Vagina (tissue), 2 donors: ENCODE measurements around the gene ANXA6. TPM values are rescaled to one million over a fixed set of nuclear protein-coding genes. Genes with fewer than 3 reads are reported as not detected.

Experiments
- DNase-seq, 2 donors: peaks; one replicate each; pipeline ENCODE4 v3.0.0-alpha.2; 2017; ENCODE audit errors: extremely low spot score in 2 of 2
- H3K27ac ChIP-seq: fragments of 200-600 bp; sonication (generic); one replicate; pipeline ENCODE4 v1.5.1; 2019
- H3K27me3 ChIP-seq: fragments of 200-600 bp; sonication (generic); one replicate; pipeline ENCODE4 v1.5.1; 2019
- H3K36me3 ChIP-seq, 2 donors: fragments of 200-600 bp; sonication (generic); one replicate each; pipeline ENCODE4 v1.5.1; 2017 to 2019
- H3K4me1 ChIP-seq: fragments of 200-600 bp; sonication (generic); one replicate; pipeline ENCODE4 v1.5.1; 2019
- H3K4me3 ChIP-seq, 2 donors: fragments of 200-600 bp; sonication (generic); 1 replicate in 1 of 2; 2 replicates in 1 of 2; pipeline ENCODE4 v1.5.1; 2016 to 2019
- H3K9me3 ChIP-seq: fragments of 200-600 bp; sonication (generic); one replicate; pipeline ENCODE4 v1.5.1; 2019
- POLR2A ChIP-seq, 2 donors: fragments of 450-650 bp; IDR thresholded peaks; one replicate each; pipeline ENCODE4 v1.6.1; 2017; ENCODE audit warnings: antibody characterized with exemption in 2 of 2, mild to moderate bottlenecking in 2 of 2, moderate library complexity in 2 of 2
- POLR2AphosphoS5 ChIP-seq, 2 donors: sonication (generic); formaldehyde crosslinking; IDR thresholded peaks; one replicate each; pipeline ENCODE4 v1.9.0; 2017; ENCODE audit warnings: antibody characterized with exemption in 2 of 2, mild to moderate bottlenecking in 2 of 2, low read depth in 1 of 2; ENCODE audit not compliant: insufficient read depth in 1 of 2
- intact Hi-C: fragments of 100-400 bp; cut with DNase I; formaldehyde crosslinking; loops from one replicate; pipeline ENCODE4 v1.15.1; 2023
- total RNA-seq: library from RNA; depleted of rRNA; stranded (reverse); fragments of >200 nt; gene quantifications from one replicate; pipeline ENCODE4 v1.2.3, GENCODE V29; 2016
- TF ChIP-seq, protein P1 (sequence below), 3 experiments: fragments of 450-650 bp in 2 of 3; fragments of 200-600 bp in 1 of 3; sonication (generic) in 1 of 3; IDR thresholded peaks; one replicate each; pipeline ENCODE4 v1.5.1; 2017 to 2019; ENCODE audit warnings: antibody characterized with exemption in 3 of 3, mild to moderate bottlenecking in 2 of 3, moderate library complexity in 2 of 3

ANXA6 gene
- total RNA-seq, 1 donor from 2014 or later, result 190 TPM

- intact Hi-C loops, result no loop called here
These were observed 17.1 kb upstream of the ANXA6 start for GRCh38 chr5:151174612-151175101.

GRCh38 chr5:151173711-151174611 is 16.4 kb upstream of the ANXA6 start:
- Histone ChIP-seq H3K27ac (no peak overlapping the region), H3K4me3 (no peak overlapping the region), H3K9me3 (no peaks in the 10 kb centered on the region), H3K36me3 (peaks cover 0 to 6% of the 10 kb centered on the region in 2 donors), H3K27me3 (no peaks in the 10 kb centered on the region), H3K4me1 (no peaks in the 10 kb centered on the region)
- TF ChIP-seq POLR2A (IDR thresholded peaks at IDR 0.05) (no peak), POLR2AphosphoS5 (IDR thresholded peaks at IDR 0.05; ENCODE audit: insufficient read depth in 1 of 2, low read depth in 1 of 2) (no peak)
- TF ChIP-seq, protein P1, sequence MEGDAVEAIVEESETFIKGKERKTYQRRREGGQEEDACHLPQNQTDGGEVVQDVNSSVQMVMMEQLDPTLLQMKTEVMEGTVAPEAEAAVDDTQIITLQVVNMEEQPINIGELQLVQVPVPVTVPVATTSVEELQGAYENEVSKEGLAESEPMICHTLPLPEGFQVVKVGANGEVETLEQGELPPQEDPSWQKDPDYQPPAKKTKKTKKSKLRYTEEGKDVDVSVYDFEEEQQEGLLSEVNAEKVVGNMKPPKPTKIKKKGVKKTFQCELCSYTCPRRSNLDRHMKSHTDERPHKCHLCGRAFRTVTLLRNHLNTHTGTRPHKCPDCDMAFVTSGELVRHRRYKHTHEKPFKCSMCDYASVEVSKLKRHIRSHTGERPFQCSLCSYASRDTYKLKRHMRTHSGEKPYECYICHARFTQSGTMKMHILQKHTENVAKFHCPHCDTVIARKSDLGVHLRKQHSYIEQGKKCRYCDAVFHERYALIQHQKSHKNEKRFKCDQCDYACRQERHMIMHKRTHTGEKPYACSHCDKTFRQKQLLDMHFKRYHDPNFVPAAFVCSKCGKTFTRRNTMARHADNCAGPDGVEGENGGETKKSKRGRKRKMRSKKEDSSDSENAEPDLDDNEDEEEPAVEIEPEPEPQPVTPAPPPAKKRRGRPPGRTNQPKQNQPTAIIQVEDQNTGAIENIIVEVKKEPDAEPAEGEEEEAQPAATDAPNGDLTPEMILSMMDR (IDR thresholded peaks at IDR 0.05), result no peak
- intact Hi-C loops, result no loop called here
- DNase-seq, result no peak

More at GRCh38 chr5:151174612-151175101, 17.1 kb upstream of the ANXA6 start:
- peaks cover 0 to 6% of the 10 kb centered on the region in 2 donors for H3K36me3 ChIP-seq
- H3K4me1 ChIP-seq, result no peaks in the 10 kb centered on the region
- no peaks in the 10 kb centered on the region for H3K9me3 ChIP-seq
- no peaks in the 10 kb centered on the region for H3K27me3 ChIP-seq
- TF ChIP-seq POLR2AphosphoS5 (IDR thresholded peaks at IDR 0.05; ENCODE audit: insufficient read depth in 1 of 2, low read depth in 1 of 2) (no peak), POLR2A (IDR thresholded peaks at IDR 0.05) (no peak)
- TF ChIP-seq, protein P1 (IDR thresholded peaks at IDR 0.05), result no peak
- no peak overlapping the region for H3K4me3 ChIP-seq
- DNase-seq, result no peak
- no peak overlapping the region for H3K27ac ChIP-seq

- TF ChIP-seq, protein P1 (IDR thresholded peaks at IDR 0.05), result no peak
- no peak for TF ChIP-seq POLR2AphosphoS5 (IDR thresholded peaks at IDR 0.05; ENCODE audit: insufficient read depth in 1 of 2, low read depth in 1 of 2)
- TF ChIP-seq POLR2A (IDR thresholded peaks at IDR 0.05), result no peak
- Histone ChIP-seq H3K4me1 (no peaks in the 10 kb centered on the region), H3K27ac (no peak overlapping the region), H3K4me3 (no peak overlapping the region), H3K27me3 (no peaks in the 10 kb centered on the region), H3K9me3 (no peaks in the 10 kb centered on the region), H3K36me3 (no peaks in the 10 kb centered on the region)
- intact Hi-C loops, result no loop called here
- DNase-seq, result no peak
These were observed 13.9 kb upstream of the ANXA6 start for GRCh38 chr5:151171529-151171928.

DNA sequence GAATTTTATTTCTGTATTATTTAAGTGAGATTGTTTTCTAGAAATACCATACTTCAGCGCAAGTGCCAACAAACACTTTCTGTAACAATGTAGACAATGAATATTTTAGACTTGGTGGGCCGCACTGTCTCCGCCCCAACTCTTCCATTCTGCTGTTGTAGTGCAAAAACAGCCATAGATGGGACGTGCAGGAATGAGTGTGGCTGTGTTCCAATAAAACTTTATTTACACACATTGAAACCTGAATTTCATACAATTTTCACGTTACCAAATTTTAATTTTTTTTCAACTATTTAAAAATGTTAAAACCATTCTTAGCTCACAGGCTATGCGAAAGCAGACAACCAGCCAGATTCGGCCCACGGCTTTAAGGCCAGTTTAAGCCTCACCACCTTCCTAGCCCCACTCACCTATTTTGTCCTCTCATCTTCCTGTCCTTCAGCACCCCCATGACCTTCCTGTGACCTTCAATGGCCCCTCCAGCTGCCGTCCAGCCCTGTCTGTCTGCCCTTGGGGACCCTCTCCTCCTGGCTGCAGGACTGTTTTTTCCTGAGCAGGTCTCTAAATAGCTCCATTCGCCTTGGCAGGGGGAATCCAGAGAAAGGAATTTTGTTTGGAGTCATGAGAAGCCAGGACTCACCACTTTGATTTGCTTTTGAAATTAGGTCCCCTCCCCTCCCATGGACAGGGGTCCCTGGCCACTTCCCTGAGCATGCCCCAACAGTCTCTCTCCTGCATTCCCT is 11.2 kb upstream of the ANXA6 start:
- Histone ChIP-seq H3K4me1 (peaks cover 5% of the 10 kb centered on the region), H3K27ac (no peak overlapping the region), H3K4me3 (no peak overlapping the region), H3K27me3 (no peaks in the 10 kb centered on the region), H3K36me3 (no peaks in the 10 kb centered on the region), H3K9me3 (no peaks in the 10 kb centered on the region)
- DNase-seq, result no peak
- TF ChIP-seq POLR2A (IDR thresholded peaks at IDR 0.05) (no peak), POLR2AphosphoS5 (IDR thresholded peaks at IDR 0.05; ENCODE audit: insufficient read depth in 1 of 2, low read depth in 1 of 2) (no peak)
- TF ChIP-seq, protein P1 (IDR thresholded peaks at IDR 0.05), result no peak
- intact Hi-C loops, result no loop called here
